Activated CD4-positive, alpha-beta T cell treated with anti-CD3 and anti-CD28 coated beads for 36 hours (primary cell): ENCODE data around the gene EFEMP2. TPM values are rescaled to one million over a fixed set of nuclear protein-coding genes. Genes with fewer than 3 reads are reported as not detected.
A peak's percentile ranks its signal among the peaks of the same experiment; 100 is the strongest.

ENCODE experiments used
- ATAC-seq: fragments of 200-7000 bp; cut with Tn5 transposase; one replicate; pipeline ENCODE4 v1.10.0; 2021; ENCODE audit warnings: mild to moderate bottlenecking, moderate library complexity
- CTCF ChIA-PET: fragments of 350-600 bp; sonication (Branson Sonifier 250); formaldehyde crosslinking; loops from one replicate; lab custom pipeline; 2021; ENCODE audit warnings: antibody characterized with exemption; lab: Charles Lee
- POLR2A ChIA-PET: fragments of 350-600 bp; sonication (Branson Sonifier 250); formaldehyde crosslinking; loops from one replicate; lab custom pipeline; 2021; ENCODE audit warnings: antibody characterized with exemption, inconsistent platforms; lab: Charles Lee
- DNase-seq: peaks from one replicate; pipeline ENCODE4 v3.0.0-alpha.2; 2020
- H3K27ac Mint-ChIP-seq: one replicate; pipeline ENCODE4 v1.8.0; 2021; ENCODE audit warnings: mixed read lengths
- H3K27me3 Mint-ChIP-seq: one replicate; pipeline ENCODE4 v1.8.0; 2021; ENCODE audit warnings: mixed read lengths
- H3K36me3 Mint-ChIP-seq: one replicate; pipeline ENCODE4 v1.8.0; 2021; ENCODE audit warnings: low read depth, mixed read lengths
- H3K4me1 Mint-ChIP-seq: one replicate; pipeline ENCODE4 v1.8.0; 2021; ENCODE audit warnings: mixed read lengths
- H3K4me3 Mint-ChIP-seq: one replicate; pipeline ENCODE4 v1.8.0; 2021; ENCODE audit warnings: mild to moderate bottlenecking, moderate library complexity, mixed read lengths
- H3K9me3 Mint-ChIP-seq: one replicate; pipeline ENCODE4 v1.8.0; 2021; ENCODE audit warnings: low read depth, mixed read lengths
- intact Hi-C, 2 experiments: fragments of 100-400 bp; cut with DNase I in 1 of 2; cut with micrococcal nuclease in 1 of 2; formaldehyde crosslinking; loops; one replicate each; pipeline versions ENCODE4 v1.14.2 to v1.15.1; 2022 to 2024; cut with DNase I, micrococcal nuclease
- total RNA-seq, 2 experiments: library from RNA; stranded (reverse); gene quantifications; one replicate each; pipeline ENCODE4 v1.2.3, GENCODE V29; 2021

The EFEMP2 gene
- total RNA-seq, 2 experiments from 2014 or later: 20.2 to 23.4 TPM

DNA sequence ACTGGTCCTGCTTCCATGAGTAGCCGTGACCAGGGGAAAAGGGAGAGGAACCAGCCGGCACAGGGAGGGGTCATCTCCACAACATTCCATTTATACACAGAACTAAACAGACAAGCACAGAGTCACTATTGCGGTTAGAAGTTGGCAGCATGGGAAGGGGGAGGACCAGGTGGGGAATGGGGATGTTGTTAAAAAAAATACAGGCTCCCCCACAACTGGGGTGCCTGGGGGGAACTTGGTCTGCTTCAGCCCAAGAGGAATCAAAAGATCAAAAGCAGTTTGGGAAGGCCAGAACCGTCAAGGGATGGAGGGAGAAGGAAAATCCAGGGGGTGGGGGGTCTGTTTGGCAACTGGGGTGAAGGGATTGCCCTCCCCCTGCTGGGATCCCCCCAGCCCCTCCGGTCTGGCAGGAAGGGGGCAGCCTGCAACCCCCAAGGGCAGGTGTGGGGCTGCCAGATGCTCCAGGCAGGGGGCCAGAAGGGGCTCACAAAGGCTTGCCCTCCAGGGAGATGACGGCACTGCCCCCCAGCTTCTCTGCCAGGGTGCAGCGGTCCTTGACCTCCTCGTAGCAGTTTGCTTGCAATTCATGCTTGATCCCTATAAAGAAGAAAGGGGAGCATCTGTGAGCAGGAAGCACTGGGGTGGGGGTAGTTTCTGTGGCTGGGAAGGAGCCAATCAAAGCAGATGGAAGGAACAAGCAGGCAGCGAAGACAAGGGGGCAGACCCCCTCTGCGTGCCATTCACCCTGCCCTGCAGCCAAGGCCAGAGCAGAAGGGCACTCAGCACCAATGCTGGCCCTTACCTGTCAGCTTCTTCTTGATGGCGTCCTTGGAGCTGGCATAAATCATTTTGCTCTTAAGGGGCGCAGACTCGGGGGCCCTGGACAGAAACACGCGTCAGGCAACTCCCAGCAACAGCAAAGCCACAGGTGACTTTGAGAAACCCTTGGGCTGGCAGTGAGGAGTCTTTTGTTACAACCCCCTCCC is 17.5 kb downstream of the EFEMP2 start:
- Mint-ChIP-seq H3K9me3 (peaks cover 3% of the 10 kb centered on the region), H3K27ac (no peak overlapping the region), H3K27me3 (no peaks in the 10 kb centered on the region), H3K4me1 (peaks cover 32% of the 10 kb centered on the region), H3K36me3 (peaks cover 53% of the 10 kb centered on the region), H3K4me3 (peak overlapping the region; percentile 91)
- DNase-seq: no peak
- intact Hi-C loops: loop anchor here (5.0 kb wide), 2 partner anchors 283 to 612 kb away; partner anchors contain the start of genes FAM89B (in 1 of the 2), PELI3 (in 1 of the 2) and ZNRD2 (in 1 of the 2)
- ChIA-PET POLR2A (no interaction called here), CTCF (interaction anchor here (0.8 kb wide), 1 partner anchor 85 kb away, joined by 3 read pairs; no protein-coding TSS in a partner anchor)
- no peak for ATAC-seq

DNA sequence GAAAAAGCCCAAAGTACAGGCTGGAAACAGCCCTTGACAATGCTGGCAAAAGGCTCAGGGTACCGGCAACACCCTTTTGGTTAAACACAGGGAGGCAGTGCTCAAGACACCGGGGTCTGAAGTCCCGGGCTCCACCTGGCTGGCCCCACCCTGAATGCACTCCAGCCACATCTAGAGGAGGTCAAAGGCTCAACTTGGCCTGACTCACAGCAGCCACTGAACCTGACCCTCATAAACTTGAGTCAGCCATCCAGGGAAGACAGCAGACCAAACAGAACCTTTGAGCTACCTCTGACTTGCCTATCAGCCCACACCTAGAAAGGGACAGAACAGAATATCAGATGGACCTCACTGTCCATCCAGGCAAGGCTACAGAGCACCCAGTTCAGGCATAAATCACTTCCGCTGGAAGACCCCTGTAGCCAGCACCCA is 18.4 kb downstream of the EFEMP2 start:
- ATAC-seq (no peak), DNase-seq (no peak)
- peak overlapping the region; percentile 37 for H3K27ac Mint-ChIP-seq
- CTCF ChIA-PET: interaction anchor here (0.8 kb wide), 1 partner anchor 19 kb away, joined by 3 read pairs; no protein-coding TSS in a partner anchor
- peaks cover 53% of the 10 kb centered on the region for H3K36me3 Mint-ChIP-seq
- no peaks in the 10 kb centered on the region for H3K27me3 Mint-ChIP-seq
- intact Hi-C loops: no loop called here
- H3K4me3 Mint-ChIP-seq: peak overlapping the region; percentile 53
- POLR2A ChIA-PET: no interaction called here
- peaks cover 3% of the 10 kb centered on the region for H3K9me3 Mint-ChIP-seq
- H3K4me1 Mint-ChIP-seq: peaks cover 29% of the 10 kb centered on the region

DNA sequence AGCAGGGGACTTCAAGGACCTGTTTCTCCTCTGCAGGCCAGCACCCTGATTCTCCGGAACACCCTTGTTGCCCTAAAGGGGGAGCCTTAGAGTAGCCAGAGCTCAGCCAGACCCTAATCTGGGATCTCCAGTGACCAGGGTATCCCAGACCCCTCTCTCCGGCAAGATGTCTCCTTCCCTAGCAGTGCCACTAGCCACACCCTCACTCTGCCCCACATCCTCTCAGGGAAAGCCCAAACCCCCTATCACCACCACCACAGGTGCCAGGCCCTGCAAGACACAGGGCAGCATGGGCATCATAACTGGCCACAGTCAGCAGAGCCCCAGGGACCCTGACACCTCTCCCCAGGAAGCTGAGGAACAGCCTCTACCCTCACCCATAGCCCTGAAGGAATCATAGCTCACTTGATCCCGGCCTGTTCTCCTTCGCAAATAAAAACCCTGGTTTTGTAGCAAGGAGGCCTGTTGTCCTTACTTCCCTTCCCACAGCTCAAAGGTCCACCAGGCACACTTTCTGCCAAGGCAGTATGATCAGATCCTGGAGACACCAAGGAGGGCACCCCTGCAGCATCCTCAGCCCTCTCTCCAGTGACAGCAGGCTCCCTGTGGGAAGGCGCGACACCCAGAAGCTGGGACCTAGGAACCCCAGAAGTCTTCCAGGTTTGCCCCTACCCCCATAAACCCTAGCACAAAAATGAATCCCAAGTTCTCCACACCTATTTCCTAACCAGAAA is 19.2 kb downstream of the EFEMP2 start:
- H3K27me3 Mint-ChIP-seq: no peaks in the 10 kb centered on the region
- ATAC-seq (no peak), DNase-seq (no peak)
- ChIA-PET CTCF (interaction anchor here (0.8 to 1.7 kb wide), 5 partner anchors 8 to 81 kb away, joined by 3 read pairs; no protein-coding TSS in a partner anchor), POLR2A (interaction anchor here (0.6 to 1.4 kb wide), 5 partner anchors 20 to 141 kb away, joined by 3 to 4 read pairs (median 3); partner anchors contain the start of gene SNX32)
- intact Hi-C loops: no loop called here
- H3K36me3 Mint-ChIP-seq: peaks cover 53% of the 10 kb centered on the region
- H3K4me3 Mint-ChIP-seq: peak overlapping the region; percentile 6
- peaks cover 3% of the 10 kb centered on the region for H3K9me3 Mint-ChIP-seq
- peaks cover 28% of the 10 kb centered on the region for H3K4me1 Mint-ChIP-seq
- H3K27ac Mint-ChIP-seq: no peak overlapping the region

DNA sequence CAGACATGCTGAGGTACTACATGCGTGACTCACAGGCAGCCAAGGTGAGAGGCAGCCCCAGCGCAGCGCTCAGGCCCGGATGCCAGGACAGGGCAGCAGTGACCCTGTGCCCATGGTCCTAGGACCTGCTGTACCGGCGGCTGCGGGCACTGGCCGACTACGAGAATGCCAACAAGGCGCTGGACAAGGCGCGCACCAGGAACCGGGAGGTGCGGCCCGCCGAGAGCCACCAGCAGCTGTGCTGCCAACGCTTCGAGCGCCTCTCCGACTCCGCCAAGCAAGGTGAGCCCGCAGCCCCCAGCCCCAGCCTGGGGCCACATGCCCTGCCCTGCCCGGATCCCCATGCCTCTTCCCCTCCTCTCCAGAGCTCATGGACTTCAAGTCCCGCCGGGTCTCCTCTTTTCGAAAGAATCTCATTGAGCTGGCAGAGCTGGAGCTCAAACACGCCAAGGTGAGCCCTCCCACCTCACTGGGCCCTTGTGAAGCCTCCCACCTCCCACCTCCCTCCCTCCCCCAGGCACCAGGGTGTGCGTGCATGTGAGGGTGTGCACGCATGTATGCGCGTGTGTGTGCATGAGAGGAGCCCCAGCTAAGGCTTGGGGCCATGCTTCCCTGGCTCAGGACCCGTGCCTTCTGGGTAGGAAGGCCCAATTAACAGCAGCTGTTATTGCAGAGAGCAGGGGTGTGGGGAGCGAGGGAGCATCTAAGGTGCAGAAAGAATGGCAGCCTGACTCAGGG is 19.9 kb downstream of the EFEMP2 start:
- H3K27ac Mint-ChIP-seq: no peak overlapping the region
- no peaks in the 10 kb centered on the region for H3K27me3 Mint-ChIP-seq
- CTCF ChIA-PET: interaction anchor here (0.8 to 2.0 kb wide), 8 partner anchors 7 to 189 kb away, joined by 3 to 14 read pairs (median 3); partner anchors contain the start of genes BANF1 and MUS81
- no peak for DNase-seq
- intact Hi-C loops: no loop called here
- no peak for ATAC-seq
- no peak overlapping the region for H3K4me3 Mint-ChIP-seq
- peaks cover 53% of the 10 kb centered on the region for H3K36me3 Mint-ChIP-seq
- POLR2A ChIA-PET: interaction anchor here (0.6 to 1.4 kb wide), 7 partner anchors 19 to 317 kb away, joined by 3 to 4 read pairs (median 3); partner anchors contain the start of gene SNX32
- peaks cover 26% of the 10 kb centered on the region for H3K4me1 Mint-ChIP-seq
- H3K9me3 Mint-ChIP-seq: peaks cover 3% of the 10 kb centered on the region

DNA sequence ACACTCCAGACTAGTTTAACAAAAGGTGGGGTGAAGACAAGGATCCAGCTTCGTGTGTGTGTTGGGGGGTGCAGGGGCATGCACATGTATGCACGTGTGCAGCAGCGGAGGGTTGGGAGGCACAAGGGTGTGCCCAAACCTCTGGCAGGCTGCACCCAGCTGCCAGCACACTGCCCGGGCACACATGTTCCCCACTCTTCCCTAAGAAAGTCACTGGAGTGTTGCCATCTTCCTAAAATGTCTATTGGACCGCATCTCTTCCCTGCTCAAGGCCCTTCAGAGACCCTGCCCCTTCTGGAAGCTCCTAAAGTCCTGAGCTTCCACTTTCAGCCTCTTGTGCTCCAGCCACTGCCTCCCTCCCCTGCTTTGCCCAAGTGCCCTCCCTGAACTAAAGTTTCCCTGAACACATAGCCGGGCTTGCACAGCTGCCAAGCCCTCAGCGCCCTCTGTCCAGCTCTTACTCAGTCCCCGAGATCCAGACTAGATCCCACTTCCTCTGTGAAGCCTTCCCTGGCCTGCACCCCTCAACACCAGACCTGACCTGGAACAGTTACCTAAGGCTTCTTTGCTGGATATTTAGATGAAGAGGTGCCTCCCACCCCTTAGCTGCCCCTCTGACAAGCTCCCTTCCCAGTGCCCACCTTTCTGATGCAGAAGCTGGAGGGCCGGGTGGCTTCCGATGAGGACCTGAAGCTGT is 20.6 kb downstream of the EFEMP2 start:
- Mint-ChIP-seq H3K27me3 (no peaks in the 10 kb centered on the region), H3K27ac (no peak overlapping the region), H3K36me3 (peaks cover 53% of the 10 kb centered on the region), H3K4me1 (peaks cover 26% of the 10 kb centered on the region), H3K9me3 (peaks cover 3% of the 10 kb centered on the region), H3K4me3 (no peak overlapping the region)
- no peak for DNase-seq
- intact Hi-C loops: no loop called here
- ChIA-PET CTCF (interaction anchor here (0.6 to 2.0 kb wide), 12 partner anchors 8 to 224 kb away, joined by 3 to 14 read pairs (median 3); partner anchors contain the start of genes BANF1 and MUS81), POLR2A (interaction anchor here (0.8 to 1.4 kb wide), 7 partner anchors 9 to 316 kb away, joined by 3 to 6 read pairs (median 3); partner anchors contain the start of gene SNX32)
- no peak for ATAC-seq

DNA sequence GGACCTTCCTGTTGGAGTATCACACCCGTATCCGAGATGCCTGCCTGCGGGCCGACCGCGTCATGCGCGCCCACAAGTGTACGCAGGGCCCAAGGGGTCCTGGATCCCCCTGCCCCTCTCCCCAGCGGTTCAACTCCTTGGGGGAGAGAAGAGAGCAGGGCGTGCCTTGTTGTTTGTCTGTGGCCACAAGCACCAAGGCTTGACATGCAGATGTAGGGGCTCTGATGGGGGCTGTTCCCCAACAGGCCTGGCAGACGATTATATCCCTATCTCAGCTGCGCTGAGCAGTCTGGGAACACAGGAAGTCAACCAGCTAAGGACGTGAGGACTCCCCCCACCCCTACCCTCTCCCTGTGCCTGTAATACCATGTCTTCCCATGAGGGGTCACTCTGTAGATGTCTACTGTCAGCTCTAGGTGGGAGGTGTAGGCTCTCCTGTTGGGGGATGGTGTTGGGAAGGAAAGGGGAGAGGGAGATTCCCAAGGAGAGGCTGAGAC is 21.5 kb downstream of the EFEMP2 start:
- Mint-ChIP-seq H3K27me3 (no peaks in the 10 kb centered on the region), H3K36me3 (peaks cover 45% of the 10 kb centered on the region), H3K27ac (no peak overlapping the region), H3K4me3 (no peak overlapping the region), H3K9me3 (peaks cover 3% of the 10 kb centered on the region), H3K4me1 (peaks cover 19% of the 10 kb centered on the region)
- POLR2A ChIA-PET: interaction anchor here (1.2 to 2.5 kb wide), 4 partner anchors 8 to 107 kb away, joined by 3 to 8 read pairs (median 4); no protein-coding TSS in a partner anchor
- intact Hi-C loops: no loop called here
- DNase-seq (no peak), ATAC-seq (peak; percentile 45)
- CTCF ChIA-PET: interaction anchor here (0.5 to 3.1 kb wide), 11 partner anchors 9 to 1383 kb away, joined by 3 to 14 read pairs (median 3); partner anchors contain the start of gene MUS81

DNA sequence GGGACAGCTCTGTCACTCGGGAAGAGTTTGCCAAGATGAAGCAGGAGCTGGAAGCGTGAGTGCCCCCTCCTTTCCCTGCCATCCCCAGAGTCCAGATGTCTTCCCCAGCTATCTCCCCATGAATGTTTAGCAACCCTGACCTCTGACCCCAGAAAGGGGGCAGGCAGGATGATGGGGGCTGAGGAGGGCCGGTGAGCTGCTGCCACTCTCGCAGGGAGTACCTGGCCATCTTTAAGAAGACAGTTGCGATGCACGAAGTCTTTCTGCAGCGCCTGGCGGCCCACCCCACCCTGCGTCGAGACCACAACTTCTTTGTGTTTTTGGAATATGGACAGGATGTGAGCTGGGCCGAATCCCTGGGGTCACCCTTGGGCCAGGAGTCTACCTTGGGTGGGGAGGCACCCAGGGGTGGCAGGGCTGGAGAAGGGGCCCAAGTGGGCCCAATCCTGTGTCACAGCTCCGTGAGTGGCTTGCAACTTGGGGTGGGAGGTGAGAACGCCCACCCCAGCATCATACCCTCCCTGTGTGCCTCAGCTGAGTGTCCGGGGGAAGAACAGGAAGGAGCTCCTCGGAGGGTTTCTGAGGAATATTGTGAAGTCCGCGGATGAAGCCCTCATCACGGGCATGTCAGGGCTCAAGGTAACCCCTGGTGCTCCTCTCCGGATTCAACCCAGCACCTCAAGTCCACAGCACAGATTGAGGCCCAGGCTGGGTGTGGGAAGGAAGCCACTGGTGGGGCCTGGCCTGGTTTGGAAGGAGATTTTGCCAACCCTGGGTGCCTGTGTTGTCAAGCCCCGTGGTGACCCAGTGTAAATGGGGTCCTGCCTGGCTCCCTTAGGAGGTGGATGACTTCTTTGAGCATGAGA is 22.1 kb downstream of the EFEMP2 start:
- Mint-ChIP-seq H3K27me3 (no peaks in the 10 kb centered on the region), H3K27ac (no peak overlapping the region), H3K36me3 (peaks cover 38% of the 10 kb centered on the region), H3K4me1 (peaks cover 12% of the 10 kb centered on the region), H3K9me3 (peaks cover 3% of the 10 kb centered on the region), H3K4me3 (no peak overlapping the region)
- ChIA-PET CTCF (interaction anchor here (0.5 to 3.1 kb wide), 10 partner anchors 9 to 1383 kb away, joined by 3 to 14 read pairs (median 4); partner anchors contain the start of genes KAT5 and MUS81), POLR2A (interaction anchor here (1.3 to 2.5 kb wide), 2 partner anchors 9 to 11 kb away, joined by 6 to 8 read pairs; no protein-coding TSS in a partner anchor)
- DNase-seq (no peak), ATAC-seq (no peak)
- intact Hi-C loops: no loop called here

DNA sequence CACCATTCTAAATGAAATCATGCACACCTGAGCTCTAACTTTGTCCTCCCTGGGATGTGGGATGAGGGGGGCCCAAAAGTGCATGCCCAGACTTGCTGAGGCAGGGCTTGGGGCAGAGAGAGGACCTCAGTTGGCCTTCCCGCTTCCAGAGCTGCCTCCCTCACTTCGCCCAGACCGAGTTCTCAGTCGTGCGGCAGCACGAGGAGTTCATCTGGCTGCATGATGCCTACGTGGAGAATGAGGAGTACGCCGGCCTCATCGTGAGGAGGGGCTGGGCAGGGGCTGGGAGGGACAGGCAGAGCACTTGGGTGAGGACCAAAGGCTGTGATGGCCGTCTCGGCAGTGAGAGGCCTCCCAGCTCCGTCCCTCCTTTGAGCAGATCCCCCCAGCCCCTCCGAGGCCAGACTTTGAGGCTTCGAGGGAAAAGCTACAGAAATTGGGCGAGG is 22.8 kb downstream of the EFEMP2 start:
- H3K36me3 Mint-ChIP-seq: peaks cover 34% of the 10 kb centered on the region
- H3K9me3 Mint-ChIP-seq: peaks cover 3% of the 10 kb centered on the region
- H3K4me3 Mint-ChIP-seq: no peak overlapping the region
- peaks cover 7% of the 10 kb centered on the region for H3K4me1 Mint-ChIP-seq
- CTCF ChIA-PET: interaction anchor here (1.1 to 3.1 kb wide), 6 partner anchors 10 to 197 kb away, joined by 3 to 11 read pairs (median 6); partner anchors contain the start of genes KAT5 and MUS81
- POLR2A ChIA-PET: interaction anchor here (2.5 kb wide), 1 partner anchor 9 kb away, joined by 8 read pairs; no protein-coding TSS in a partner anchor
- intact Hi-C loops: no loop called here
- no peak overlapping the region for H3K27ac Mint-ChIP-seq
- DNase-seq (no peak), ATAC-seq (no peak)
- no peaks in the 10 kb centered on the region for H3K27me3 Mint-ChIP-seq

DNA sequence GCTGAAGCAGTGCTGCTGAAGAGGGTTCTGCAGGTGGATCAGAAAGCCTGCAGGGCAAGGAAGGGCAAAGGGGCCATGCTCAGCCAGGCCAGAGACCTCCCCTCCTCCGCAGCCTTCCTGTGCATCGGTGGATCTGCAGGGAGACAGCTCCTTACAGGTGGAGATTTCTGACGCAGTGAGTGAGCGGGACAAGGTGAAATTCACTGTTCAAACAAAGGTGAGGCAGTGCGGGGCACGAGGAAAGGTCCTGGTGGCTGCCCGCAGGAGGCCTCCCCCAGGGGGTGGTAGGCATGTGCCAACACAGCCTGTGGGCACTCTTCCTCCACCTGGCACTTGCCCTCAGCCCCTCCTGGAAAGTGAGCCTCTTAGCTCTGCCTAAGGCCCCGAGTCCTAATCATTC is 23.2 kb downstream of the EFEMP2 start:
- ChIA-PET POLR2A (interaction anchor here (2.5 kb wide), 1 partner anchor 10 kb away, joined by 8 read pairs; no protein-coding TSS in a partner anchor), CTCF (interaction anchor here (0.9 to 3.1 kb wide), 6 partner anchors 10 to 196 kb away, joined by 3 to 11 read pairs (median 6); partner anchors contain the start of genes KAT5 and MUS81)
- no peaks in the 10 kb centered on the region for H3K27me3 Mint-ChIP-seq
- H3K27ac Mint-ChIP-seq: no peak overlapping the region
- H3K9me3 Mint-ChIP-seq: peaks cover 3% of the 10 kb centered on the region
- H3K4me1 Mint-ChIP-seq: peaks cover 2% of the 10 kb centered on the region
- no peak overlapping the region for H3K4me3 Mint-ChIP-seq
- ATAC-seq (no peak), DNase-seq (no peak)
- peaks cover 29% of the 10 kb centered on the region for H3K36me3 Mint-ChIP-seq
- intact Hi-C loops: no loop called here
